B cell (primary cell): ENCODE data around the gene KIF4A. TPM values are rescaled to one million over a fixed set of nuclear protein-coding genes. Genes with fewer than 3 reads are reported as not detected.
A peak's percentile ranks its signal among the peaks of the same experiment; 100 is the strongest.

ENCODE experiments used
- ATAC-seq: fragments of 200-7000 bp; cut with Tn5 transposase; one replicate; pipeline ENCODE4 v1.10.0; 2021; ENCODE audit warnings: low read depth, mild to moderate bottlenecking, moderate number of reproducible peaks, moderate library complexity
- CTCF ChIA-PET: fragments of 350-600 bp; sonication (Branson Sonifier 250); formaldehyde crosslinking; loops from one replicate; lab custom pipeline; 2021; ENCODE audit warnings: antibody characterized with exemption, inconsistent platforms; lab: Charles Lee
- POLR2A ChIA-PET: fragments of 350-600 bp; sonication (Branson Sonifier 250); formaldehyde crosslinking; loops from one replicate; lab custom pipeline; 2021; ENCODE audit warnings: antibody characterized with exemption; lab: Charles Lee
- DNase-seq: peaks from one replicate; pipeline ENCODE4 v3.0.0; 2013
- H2AFZ ChIP-seq: 2 replicates; pipeline ENCODE4 v1.6.1; 2012; ENCODE audit warnings: mild to moderate bottlenecking, low read depth, low read length; ENCODE audit not compliant: insufficient read depth, poor library complexity, severe bottlenecking
- H3K27ac ChIP-seq, 2 donors: 1 replicate in 1 of 2; 2 replicates in 1 of 2; pipeline ENCODE4 v1.5.1; 2012 to 2013; ENCODE audit warnings: low read length in 2 of 2, mild to moderate bottlenecking in 2 of 2, moderate library complexity in 1 of 2
- H3K27me3 ChIP-seq, 4 experiments: fragments of 200-600 bp in 1 of 4; sonication (generic) in 1 of 4; replicated peaks in 1 of 4; 1 replicate in 2 of 4; 2 replicates in 2 of 4; pipeline versions ENCODE4 v1.6.1 to v1.7.0; 2013 to 2016; ENCODE audit warnings: low read length in 3 of 4, mild to moderate bottlenecking in 2 of 4, mixed read lengths in 1 of 4, moderate library complexity in 1 of 4; ENCODE audit not compliant: insufficient read depth in 4 of 4, control insufficient read depth in 3 of 4; ENCODE audit errors: control extremely low read depth in 1 of 4
- H3K36me3 ChIP-seq, 2 experiments: replicated peaks in 1 of 2; 1 replicate in 1 of 2; 2 replicates in 1 of 2; pipeline versions ENCODE4 v1.6.1 to v1.7.1; 2013; ENCODE audit warnings: low read length in 1 of 2; ENCODE audit not compliant: insufficient read depth in 2 of 2, control insufficient read depth in 1 of 2; ENCODE audit errors: control extremely low read depth in 1 of 2, extremely low read depth in 1 of 2
- H3K4me1 ChIP-seq, 2 donors: fragments of 200-600 bp in 1 of 2; sonication (generic) in 1 of 2; 1 replicate in 1 of 2; 2 replicates in 1 of 2; pipeline versions ENCODE4 v1.5.1 to v1.6.1; 2013 to 2017; ENCODE audit warnings: low read length in 2 of 2; ENCODE audit not compliant: control insufficient read depth in 2 of 2, insufficient read depth in 2 of 2
- H3K4me2 ChIP-seq: replicated peaks from 2 replicates; pipeline ENCODE3; 2012; ENCODE audit warnings: mild to moderate bottlenecking, low read depth, low read length; ENCODE audit not compliant: poor library complexity, severe bottlenecking
- H3K4me3 ChIP-seq, 5 experiments: fragments of 200-600 bp in 1 of 5; sonication (generic) in 1 of 5; 1 replicate in 3 of 5; 2 replicates in 2 of 5; pipeline versions ENCODE4 v1.5.1 to v1.7.0; 2011 to 2016; ENCODE audit warnings: low read length in 4 of 5, mild to moderate bottlenecking in 4 of 5, low read depth in 2 of 5, control low read depth in 1 of 5, moderate library complexity in 1 of 5; ENCODE audit not compliant: insufficient read depth in 1 of 5; ENCODE audit errors: control extremely low read depth in 1 of 5, extremely low read depth in 1 of 5
- H3K79me2 ChIP-seq: fragments of 200-600 bp; sonication (generic); one replicate; pipeline ENCODE4 v1.6.0; 2016; ENCODE audit warnings: low read length; ENCODE audit not compliant: control insufficient read depth, insufficient read depth
- H3K9ac ChIP-seq: fragments of 200-600 bp; sonication (generic); 2 replicates; pipeline ENCODE4 v1.6.1; 2017; ENCODE audit warnings: mild to moderate bottlenecking, low read length, moderate library complexity
- H3K9me3 ChIP-seq, 3 donors: one replicate each; pipeline versions ENCODE4 v1.6.1 to v1.7.1; 2013; ENCODE audit warnings: low read length in 2 of 3; ENCODE audit not compliant: control insufficient read depth in 2 of 3, insufficient read depth in 1 of 3; ENCODE audit errors: control extremely low read depth in 1 of 3
- H4K20me1 ChIP-seq: 2 replicates; pipeline ENCODE4 v1.6.0; 2012; ENCODE audit warnings: mild to moderate bottlenecking, low read length; ENCODE audit not compliant: insufficient read depth, control insufficient read depth, poor library complexity, severe bottlenecking
- H3K27ac Mint-ChIP-seq: one replicate; pipeline ENCODE4 v1.8.0; 2021; ENCODE audit warnings: mixed read lengths
- H3K27me3 Mint-ChIP-seq: one replicate; pipeline ENCODE4 v1.8.0; 2021; ENCODE audit warnings: mixed read lengths
- H3K4me1 Mint-ChIP-seq: one replicate; pipeline ENCODE4 v1.8.0; 2021; ENCODE audit warnings: mixed read lengths
- H3K4me3 Mint-ChIP-seq: one replicate; pipeline ENCODE4 v1.8.0; 2021; ENCODE audit warnings: mixed read lengths
- H3K9me3 Mint-ChIP-seq: one replicate; pipeline ENCODE4 v1.8.0; 2022; ENCODE audit warnings: mixed read lengths; ENCODE audit not compliant: insufficient read depth
- CTCF ChIP-seq: fragments of 200-600 bp; IDR thresholded peaks from one replicate; pipeline ENCODE4 v1.8.0; 2022; ENCODE audit warnings: antibody characterized with exemption, mild to moderate bottlenecking
- EZH2 ChIP-seq: IDR thresholded peaks from 2 replicates; pipeline ENCODE4 v1.6.1; 2012; ENCODE audit warnings: borderline replicate concordance, low read depth, mild to moderate bottlenecking, moderate library complexity, low read length; ENCODE audit not compliant: insufficient read depth, poor library complexity, severe bottlenecking
- WGBS: methylation state at CpG from one replicate; pipeline ENCODE4 v1.1.5; 2013; ENCODE audit warnings: missing lambda C conversion rate; ENCODE audit not compliant: insufficient coverage; 5-methylcytosine and 5-hydroxymethylcytosine counted together
- intact Hi-C: fragments of 100-400 bp; cut with micrococcal nuclease; formaldehyde crosslinking; loops from one replicate; pipeline ENCODE4 v1.10.0; 2022
- polyA plus RNA-seq: library from polyadenylated mRNA; depleted of rRNA; stranded (reverse); fragments of >200 nt; gene quantifications from 2 replicates; pipeline ENCODE4 v1.2.3, GENCODE V29; 2012
- total RNA-seq, 2 donors: library from RNA; stranded (reverse); fragments of 120-200 nt in 1 of 2; gene quantifications; 1 replicate in 1 of 2; 2 replicates in 1 of 2; pipeline versions ENCODE4 v1.2.3 to v1.2.4, GENCODE V29; 2013 to 2022

The KIF4A gene
- total and polyA plus RNA-seq, 2 donors (not counting 1 experiment from before 2014, with no cell fraction given), result 0.06 to 0.07 TPM

- peak; percentile 70 for ATAC-seq
- CTCF ChIA-PET, result interaction anchor here (0.9 to 3.7 kb wide), 6 partner anchors 10 to 350 kb away, joined by 3 to 10 read pairs (median 6); partner anchors contain the start of genes DLG3, GDPD2 and IGBP1
- H3K9me3 Mint-ChIP-seq, result no peaks in the 10 kb centered on the region
Observed at GRCh38 chrX:70433848-70434351, 144.0 kb downstream of the KIF4A start.

More at GRCh38 chrX:70433848-70434351, 144.0 kb downstream of the KIF4A start:
- Mint-ChIP-seq H3K4me3 (peak overlapping the region; percentile 92), H3K27ac (peak overlapping the region; percentile 93), H3K4me1 (peaks cover 19% of the 10 kb centered on the region), H3K27me3 (peaks cover 13% of the 10 kb centered on the region)
- POLR2A ChIA-PET, result interaction anchor here (0.8 to 1.4 kb wide), 3 partner anchors 18 to 300 kb away, joined by 3 read pairs; no protein-coding TSS in a partner anchor
- TF ChIP-seq CTCF (peak; percentile 69), EZH2 (no peak)
- no peaks in the 10 kb centered on the region for H3K27me3 ChIP-seq
- peak overlapping the region; percentile 87 for H3K4me2 ChIP-seq
- H2AFZ ChIP-seq, result peak overlapping the region; percentile 81
- peak overlapping the region; percentile 77 for H3K9ac ChIP-seq
- no peaks in the 10 kb centered on the region for H3K79me2 ChIP-seq
- peak overlapping the region; percentile 68 for H3K27ac ChIP-seq
- H3K4me1 ChIP-seq, result peaks cover 9 to 17% of the 10 kb centered on the region in 2 donors
- H3K9me3 ChIP-seq, result no peaks in the 10 kb centered on the region
- no peaks in the 10 kb centered on the region for H3K36me3 ChIP-seq
- WGBS, result 0% methylated on average over 21 of the region's 37 CpGs
- no peaks in the 10 kb centered on the region for H4K20me1 ChIP-seq
- peak; percentile 83 for DNase-seq
- H3K4me3 ChIP-seq, result peak overlapping the region; percentile 6 to 82 (median 72)
- intact Hi-C loops, result loop anchor here (1.0 kb wide), 4 partner anchors 20 to 301 kb away; partner anchors contain the start of genes IGBP1 and PDZD11
